ENCODE results near the gene SUGCT.

SUGCT gene

GRCh38 chr7:40541336-40541735 lies 406.5 kb downstream of the SUGCT start:
- DNase-seq: no peak

- DNase-seq: no peak
Measured at GRCh38 chr7:40542982-40543741, 408.4 kb downstream of the SUGCT start.

GRCh38 chr7:40544221-40544723 lies 409.5 kb downstream of the SUGCT start:
- DNase-seq: no peak

GRCh38 chr7:40544871-40545303 lies 410.1 kb downstream of the SUGCT start:
- no peak for DNase-seq

- no peak for DNase-seq
Measured at GRCh38 chr7:40545739-40546138, 410.9 kb downstream of the SUGCT start.

GRCh38 chr7:40546616-40547501 lies 412.1 kb downstream of the SUGCT start:
- no peak for DNase-seq

- DNase-seq: no peak
Measured at GRCh38 chr7:40549372-40550039, 414.7 kb downstream of the SUGCT start.

GRCh38 chr7:40551685-40552576 lies 417.1 kb downstream of the SUGCT start:
- no peak for DNase-seq

- DNase-seq: no peak
Measured at GRCh38 chr7:40560672-40561071, 425.9 kb downstream of the SUGCT start.

- no peak for DNase-seq
Measured at GRCh38 chr7:40566879-40567278, 432.1 kb downstream of the SUGCT start.

GRCh38 chr7:40569326-40569725 lies 434.5 kb downstream of the SUGCT start:
- DNase-seq: no peak

GRCh38 chr7:40570223-40570622 lies 435.4 kb downstream of the SUGCT start:
- DNase-seq: no peak

GRCh38 chr7:40571796-40572195 lies 437.0 kb downstream of the SUGCT start:
- no peak for DNase-seq

GRCh38 chr7:40572810-40573465 lies 438.1 kb downstream of the SUGCT start:
- no peak for DNase-seq

- no peak for DNase-seq
Measured at GRCh38 chr7:40579401-40579800, 444.6 kb downstream of the SUGCT start.

- no peak for DNase-seq
Measured at GRCh38 chr7:40580776-40581175, 446.0 kb downstream of the SUGCT start.

GRCh38 chr7:40582539-40582938 lies 447.7 kb downstream of the SUGCT start:
- no peak for DNase-seq

- DNase-seq: no peak
Measured at GRCh38 chr7:40583667-40584444, 449.1 kb downstream of the SUGCT start.

- DNase-seq: no peak
Measured at GRCh38 chr7:40584667-40585433, 450.0 kb downstream of the SUGCT start.

- DNase-seq: no peak
Measured at GRCh38 chr7:40586197-40586596, 451.4 kb downstream of the SUGCT start.
